Activated naive CD4-positive, alpha-beta T cell treated with anti-CD3 and anti-CD28 coated beads, Interleukin-2, amount 10 ng/mL, durations not matched to agents 7 days and 5 days (primary cell): Measurements from ENCODE around the gene XRCC4.
"Not testable (repeated sequence)": the region's sequence is repeated elsewhere in the genome, so short reads cannot be mapped to it uniquely, and the experiment has no call there.

ENCODE experiments used
- CTCF ChIA-PET: fragments of 350-600 bp; sonication (Branson Sonifier 250); formaldehyde crosslinking; loops from one replicate; lab custom pipeline; 2021; ENCODE audit warnings: antibody characterized with exemption; lab: Charles Lee
- DNase-seq: peaks from one replicate; pipeline ENCODE4 v3.0.0-alpha.2; 2020
- H3K27ac Mint-ChIP-seq: one replicate; pipeline ENCODE4 v1.8.0; 2021; ENCODE audit warnings: mild to moderate bottlenecking, moderate library complexity, mixed read lengths
- H3K27me3 Mint-ChIP-seq: one replicate; pipeline ENCODE4 v1.8.0; 2021; ENCODE audit warnings: mild to moderate bottlenecking, mixed read lengths
- H3K36me3 Mint-ChIP-seq: one replicate; pipeline ENCODE4 v1.8.0; 2021; ENCODE audit warnings: mixed read lengths
- H3K4me1 Mint-ChIP-seq: one replicate; pipeline ENCODE4 v1.8.0; 2021; ENCODE audit warnings: mixed read lengths
- H3K4me3 Mint-ChIP-seq: one replicate; pipeline ENCODE4 v1.8.0; 2021; ENCODE audit warnings: mild to moderate bottlenecking, moderate library complexity, mixed read lengths
- H3K9me3 Mint-ChIP-seq: one replicate; pipeline ENCODE4 v1.8.0; 2021; ENCODE audit warnings: mixed read lengths

Gene XRCC4

DNA sequence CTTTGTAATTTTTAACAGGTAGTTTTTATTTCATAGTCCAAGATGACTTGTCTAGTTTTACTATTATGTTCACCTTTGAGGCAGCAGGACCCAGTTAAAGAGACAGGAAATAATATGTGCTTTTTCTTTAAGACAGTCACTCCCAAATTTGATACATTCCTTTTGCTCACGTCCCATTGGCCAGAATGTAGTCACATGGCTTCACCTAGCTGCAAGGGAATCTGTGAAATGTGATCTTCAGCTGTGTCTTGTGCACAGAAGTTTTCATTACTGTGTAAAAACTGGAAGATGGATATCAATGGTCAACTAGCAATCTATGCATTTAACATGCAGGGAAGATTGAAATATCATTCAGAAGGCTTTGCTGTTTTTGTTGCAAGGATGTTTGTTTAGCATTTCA is 41.1 kb downstream of the XRCC4 start:
- H3K4me3 Mint-ChIP-seq: no peak overlapping the region
- no peak for DNase-seq
- H3K36me3 Mint-ChIP-seq: peaks cover 6% of the 10 kb centered on the region
- CTCF ChIA-PET: no interaction called here
- H3K27me3 Mint-ChIP-seq: no peaks in the 10 kb centered on the region
- H3K4me1 Mint-ChIP-seq: no peaks in the 10 kb centered on the region
- H3K9me3 Mint-ChIP-seq: peaks cover 7% of the 10 kb centered on the region
- no peak overlapping the region for H3K27ac Mint-ChIP-seq

DNA sequence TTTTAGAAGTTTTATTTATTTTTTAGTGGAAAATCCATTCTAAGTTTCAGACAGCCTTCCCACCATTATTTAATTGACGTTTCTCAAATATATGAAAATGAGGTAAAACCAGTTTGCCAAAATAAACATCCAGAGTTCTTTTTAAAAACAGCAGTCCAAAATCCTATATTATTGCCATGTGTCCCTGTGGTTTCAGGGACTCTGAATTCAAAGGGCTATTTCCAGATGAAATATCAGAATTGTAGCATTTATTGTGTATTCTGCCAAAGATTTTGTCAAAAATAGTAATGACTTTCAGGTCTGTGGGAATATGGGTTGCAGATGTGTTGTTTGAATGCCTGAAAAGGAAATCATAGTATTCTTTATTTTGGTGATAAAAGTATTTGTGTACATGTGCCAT is 41.6 kb downstream of the XRCC4 start:
- Mint-ChIP-seq H3K27ac (no peak overlapping the region), H3K4me1 (no peaks in the 10 kb centered on the region), H3K9me3 (peaks cover 7% of the 10 kb centered on the region), H3K4me3 (no peak overlapping the region), H3K36me3 (peaks cover 6% of the 10 kb centered on the region), H3K27me3 (no peaks in the 10 kb centered on the region)
- CTCF ChIA-PET: no interaction called here
- no peak for DNase-seq

DNA sequence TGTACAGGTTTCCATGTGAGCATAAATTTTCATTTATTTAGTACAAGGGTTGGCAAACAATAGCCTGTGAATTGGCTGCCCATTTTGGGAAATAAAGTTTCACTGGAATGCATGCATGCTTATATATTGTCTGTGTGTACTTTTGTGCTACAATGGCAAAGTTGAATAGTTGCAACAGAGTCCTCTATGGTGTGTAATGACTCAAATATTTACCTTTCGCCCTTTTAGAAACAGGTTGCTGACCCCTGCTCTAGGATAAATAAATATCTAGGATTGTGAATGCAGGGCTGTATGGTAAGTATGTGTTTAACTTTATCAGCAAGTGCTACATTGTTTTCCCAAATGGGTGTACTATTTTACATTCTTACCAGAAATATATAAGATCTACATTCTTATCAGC is 47.2 kb downstream of the XRCC4 start:
- H3K4me3 Mint-ChIP-seq: no peak overlapping the region
- H3K36me3 Mint-ChIP-seq: peaks cover 4% of the 10 kb centered on the region
- no peak overlapping the region for H3K27ac Mint-ChIP-seq
- CTCF ChIA-PET: no interaction called here
- no peak for DNase-seq
- H3K27me3 Mint-ChIP-seq: no peaks in the 10 kb centered on the region
- peaks cover 10% of the 10 kb centered on the region for H3K9me3 Mint-ChIP-seq
- H3K4me1 Mint-ChIP-seq: no peaks in the 10 kb centered on the region

DNA sequence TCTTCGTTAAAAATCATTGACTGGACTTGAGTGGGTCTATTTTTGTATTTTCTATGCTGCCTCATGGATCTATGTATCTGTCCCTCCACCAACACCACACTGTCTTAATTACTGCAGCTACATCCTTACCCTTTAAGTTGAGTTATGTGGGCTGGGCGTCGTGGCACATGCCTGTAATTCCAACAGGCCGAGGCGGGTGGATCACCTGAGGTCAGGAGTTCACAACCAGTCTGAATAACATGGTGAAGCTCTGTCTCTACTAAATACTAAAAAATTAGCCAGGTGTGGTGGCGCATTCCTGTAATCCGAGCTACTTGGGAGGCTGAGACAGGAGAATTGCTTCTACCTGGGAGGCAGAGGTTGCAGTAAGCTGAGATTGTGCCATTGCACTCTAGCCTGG is 48.2 kb downstream of the XRCC4 start:
- DNase-seq: no peak
- Mint-ChIP-seq H3K27ac (no peak overlapping the region), H3K36me3 (peaks cover 4% of the 10 kb centered on the region), H3K9me3 (peaks cover 13% of the 10 kb centered on the region), H3K4me1 (no peaks in the 10 kb centered on the region), H3K4me3 (no peak overlapping the region), H3K27me3 (no peaks in the 10 kb centered on the region)
- CTCF ChIA-PET: no interaction called here

DNA sequence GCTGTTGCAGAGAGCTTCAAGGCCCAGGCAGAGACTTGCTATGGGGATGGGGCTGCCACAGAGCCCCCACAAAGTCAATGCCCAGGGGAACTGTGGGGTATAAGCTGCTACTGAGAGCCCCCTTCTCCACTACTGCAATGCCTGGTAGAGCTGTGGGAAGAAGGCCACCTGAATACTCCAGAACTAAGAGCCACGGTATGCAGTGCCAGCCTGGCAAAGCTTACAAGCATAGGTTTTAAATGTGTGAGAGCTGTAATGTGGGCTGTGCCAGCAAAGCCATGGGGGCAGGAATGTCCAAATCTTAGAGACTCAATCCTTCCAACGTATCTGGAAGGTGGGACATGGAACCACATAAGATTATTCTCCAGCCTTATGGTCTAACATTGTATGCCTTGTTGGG is 49.2 kb downstream of the XRCC4 start:
- CTCF ChIA-PET: no interaction called here
- Mint-ChIP-seq H3K36me3 (peaks cover 8% of the 10 kb centered on the region), H3K9me3 (peaks cover 19% of the 10 kb centered on the region)

DNA sequence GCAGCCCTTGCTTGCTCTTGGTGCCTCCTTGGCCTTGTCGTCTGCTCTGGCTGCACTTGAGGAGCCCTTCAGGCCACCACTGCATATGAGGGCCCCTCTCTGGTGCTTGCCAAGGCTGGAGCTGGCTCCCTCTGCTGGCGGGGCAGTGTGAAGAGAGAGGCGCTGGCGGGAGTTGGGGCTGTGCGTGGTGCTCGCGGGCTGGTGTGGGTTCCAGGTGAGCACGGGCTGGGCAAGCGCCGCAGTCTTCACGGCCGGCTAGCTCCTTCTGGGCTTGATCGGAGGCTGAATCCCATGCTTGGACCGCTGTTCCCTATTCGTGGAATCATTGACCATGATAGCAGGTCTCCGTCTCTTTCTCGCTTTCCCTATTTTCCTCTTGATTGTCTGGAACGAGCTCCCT is 56.5 kb downstream of the XRCC4 start:
- Mint-ChIP-seq H3K36me3 (peaks cover 19% of the 10 kb centered on the region), H3K4me1 (no peaks in the 10 kb centered on the region), H3K27ac (no peak overlapping the region), H3K27me3 (no peaks in the 10 kb centered on the region), H3K4me3 (no peak overlapping the region), H3K9me3 (peaks cover 19% of the 10 kb centered on the region)
- no peak for DNase-seq
- CTCF ChIA-PET: interaction anchor here (1.5 kb wide), 1 partner anchor 12 kb away, joined by 3 read pairs; no protein-coding TSS in a partner anchor

More for the DNA sequence above, 49.2 kb downstream of the XRCC4 start:
- H3K4me1 Mint-ChIP-seq: no peaks in the 10 kb centered on the region
- no peak overlapping the region for H3K27ac Mint-ChIP-seq
- H3K27me3 Mint-ChIP-seq: no peaks in the 10 kb centered on the region
- no peak overlapping the region for H3K4me3 Mint-ChIP-seq
- no peak for DNase-seq

DNA sequence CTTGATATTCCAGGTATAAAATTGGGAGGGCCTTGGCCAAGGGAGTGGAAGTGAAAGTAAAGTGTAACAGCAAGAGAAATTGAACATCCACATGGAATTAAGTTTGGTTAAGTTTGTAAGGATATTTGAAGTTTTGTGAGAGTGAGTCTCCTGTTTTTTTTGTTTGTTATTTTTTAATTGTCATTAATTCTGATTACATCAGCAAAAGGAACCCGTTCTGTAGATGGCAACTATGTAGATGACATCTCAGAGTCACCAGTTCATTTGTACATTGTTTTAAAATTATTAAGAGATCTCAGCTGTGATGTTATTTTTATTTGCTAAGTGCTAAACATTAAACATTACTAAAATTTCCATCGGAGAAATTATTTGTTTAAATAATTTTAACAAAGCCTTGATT is 65.2 kb downstream of the XRCC4 start:
- no peak overlapping the region for H3K4me3 Mint-ChIP-seq
- no peak overlapping the region for H3K27ac Mint-ChIP-seq
- no peak for DNase-seq
- peaks cover 1% of the 10 kb centered on the region for H3K36me3 Mint-ChIP-seq
- no peaks in the 10 kb centered on the region for H3K4me1 Mint-ChIP-seq
- H3K27me3 Mint-ChIP-seq: no peaks in the 10 kb centered on the region
- H3K9me3 Mint-ChIP-seq: no peaks in the 10 kb centered on the region
- CTCF ChIA-PET: no interaction called here

DNA sequence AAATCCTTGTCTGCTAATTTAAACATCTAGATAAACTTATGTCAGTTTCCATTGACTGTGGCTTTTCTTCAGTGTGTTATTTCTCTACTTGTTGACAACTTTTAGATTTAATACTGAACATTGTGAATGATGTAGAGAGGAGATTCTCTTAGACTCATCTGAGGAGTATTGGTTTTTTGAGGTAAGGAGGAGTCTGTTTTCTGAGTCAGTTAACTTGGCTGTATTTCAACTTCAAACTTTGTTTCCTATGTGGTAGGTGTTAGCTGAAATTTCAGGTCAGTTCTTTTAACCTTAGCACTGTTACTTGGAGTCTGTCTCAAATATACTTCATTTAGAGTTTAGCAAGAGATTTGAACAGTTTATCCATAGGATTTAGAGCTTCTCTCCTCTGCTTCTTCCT is 67.9 kb downstream of the XRCC4 start:
- Mint-ChIP-seq H3K9me3 (no peaks in the 10 kb centered on the region), H3K27me3 (no peaks in the 10 kb centered on the region), H3K4me3 (no peak overlapping the region), H3K4me1 (no peaks in the 10 kb centered on the region), H3K27ac (no peak overlapping the region), H3K36me3 (peaks cover 1% of the 10 kb centered on the region)
- DNase-seq: no peak
- CTCF ChIA-PET: no interaction called here

DNA sequence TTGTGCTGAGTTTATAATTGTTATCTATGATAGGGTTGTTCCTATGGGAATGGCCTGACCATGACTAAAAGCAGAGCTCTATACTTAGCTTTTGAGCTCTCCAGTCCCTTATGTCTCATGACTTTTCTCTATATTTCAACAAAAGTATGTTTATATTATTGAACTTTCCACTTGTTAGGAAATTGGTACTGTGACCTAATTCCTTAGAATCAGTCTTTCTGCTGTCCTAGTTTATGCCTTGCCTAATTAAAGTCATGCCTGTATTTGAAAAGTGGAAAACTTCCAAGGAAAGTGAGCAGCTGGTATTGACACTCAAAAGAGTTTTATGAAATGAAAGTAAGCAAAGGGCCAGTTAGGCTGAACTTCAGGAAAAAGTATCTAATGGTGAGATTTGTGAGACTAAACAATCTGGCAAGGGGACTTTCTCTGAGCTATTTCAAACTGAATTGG is 68.6 kb downstream of the XRCC4 start:
- H3K4me1 Mint-ChIP-seq: no peaks in the 10 kb centered on the region
- H3K9me3 Mint-ChIP-seq: no peaks in the 10 kb centered on the region
- no peak overlapping the region for H3K4me3 Mint-ChIP-seq
- H3K27ac Mint-ChIP-seq: no peak overlapping the region
- no peaks in the 10 kb centered on the region for H3K27me3 Mint-ChIP-seq
- H3K36me3 Mint-ChIP-seq: peaks cover 1% of the 10 kb centered on the region
- CTCF ChIA-PET: interaction anchor here (0.8 kb wide), 1 partner anchor 11 kb away, joined by 3 read pairs; no protein-coding TSS in a partner anchor
- no peak for DNase-seq

DNA sequence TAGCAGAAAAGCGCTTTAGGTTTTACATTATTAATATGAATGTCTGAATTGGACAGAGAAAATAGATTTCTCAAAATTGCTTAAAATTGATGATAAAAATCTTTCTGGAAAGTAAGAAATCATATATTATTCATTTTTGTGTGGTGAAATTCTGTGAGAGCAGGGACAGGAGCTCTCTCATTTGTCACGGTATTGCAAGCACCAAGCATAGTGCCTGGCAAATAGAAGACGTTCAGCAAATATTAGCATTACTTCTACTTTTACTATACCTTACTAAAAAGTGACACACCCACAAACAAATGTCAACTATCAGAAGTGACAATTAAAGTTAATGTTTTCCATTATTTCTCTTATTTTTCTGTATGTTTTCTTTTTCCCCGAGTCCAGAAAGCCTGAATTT is 69.1 kb downstream of the XRCC4 start:
- Mint-ChIP-seq H3K9me3 (no peaks in the 10 kb centered on the region), H3K27ac (no peak overlapping the region), H3K36me3 (peaks cover 1% of the 10 kb centered on the region), H3K4me3 (no peak overlapping the region), H3K27me3 (no peaks in the 10 kb centered on the region), H3K4me1 (no peaks in the 10 kb centered on the region)
- DNase-seq: no peak
- CTCF ChIA-PET: interaction anchor here (0.8 kb wide), 1 partner anchor 12 kb away, joined by 3 read pairs; no protein-coding TSS in a partner anchor

DNA sequence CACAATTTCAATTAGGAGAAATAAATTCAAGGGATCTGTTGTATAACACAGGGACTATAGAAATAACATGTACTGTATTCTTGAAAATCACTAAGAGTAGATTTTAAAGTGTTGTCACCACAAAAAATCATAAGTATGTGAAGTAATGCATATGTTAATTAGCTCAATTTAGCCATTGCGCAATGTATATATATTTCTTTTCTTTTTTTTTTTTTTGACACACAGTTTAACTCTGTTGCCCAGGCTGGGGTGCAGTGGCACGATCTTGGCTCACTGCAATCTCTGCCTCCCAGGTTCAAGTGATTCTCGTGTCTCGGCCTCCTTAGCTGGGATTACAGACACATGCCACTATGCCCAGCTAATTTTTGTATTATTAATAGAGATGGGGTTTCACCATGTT is 70.2 kb downstream of the XRCC4 start:
- no peak overlapping the region for H3K4me3 Mint-ChIP-seq
- CTCF ChIA-PET: no interaction called here
- no peaks in the 10 kb centered on the region for H3K9me3 Mint-ChIP-seq
- H3K27ac Mint-ChIP-seq: no peak overlapping the region
- no peaks in the 10 kb centered on the region for H3K4me1 Mint-ChIP-seq
- H3K36me3 Mint-ChIP-seq: no peaks in the 10 kb centered on the region
- DNase-seq: no peak
- H3K27me3 Mint-ChIP-seq: no peaks in the 10 kb centered on the region

DNA sequence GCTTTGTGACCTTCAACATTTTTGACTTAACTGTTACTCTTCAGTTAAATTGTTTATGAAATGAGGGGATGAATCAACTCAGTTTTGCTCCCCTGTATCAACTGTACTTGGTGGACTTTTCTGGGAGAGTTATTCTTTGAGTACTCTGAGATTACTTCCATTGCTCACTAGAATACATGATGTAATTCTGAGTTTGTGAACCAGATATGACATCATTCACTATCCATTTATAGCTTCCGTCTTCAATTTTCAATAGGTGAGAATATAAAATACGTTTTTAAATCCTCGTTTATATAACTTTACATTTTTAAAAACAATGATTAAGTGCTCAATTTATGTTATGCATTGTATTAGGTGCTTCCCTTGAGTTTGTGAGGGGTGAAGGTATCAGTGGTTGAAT is 71.0 kb downstream of the XRCC4 start:
- Mint-ChIP-seq H3K27me3 (no peaks in the 10 kb centered on the region), H3K4me3 (no peak overlapping the region), H3K27ac (no peak overlapping the region), H3K36me3 (no peaks in the 10 kb centered on the region), H3K9me3 (no peaks in the 10 kb centered on the region), H3K4me1 (no peaks in the 10 kb centered on the region)
- DNase-seq: no peak
- CTCF ChIA-PET: no interaction called here

DNA sequence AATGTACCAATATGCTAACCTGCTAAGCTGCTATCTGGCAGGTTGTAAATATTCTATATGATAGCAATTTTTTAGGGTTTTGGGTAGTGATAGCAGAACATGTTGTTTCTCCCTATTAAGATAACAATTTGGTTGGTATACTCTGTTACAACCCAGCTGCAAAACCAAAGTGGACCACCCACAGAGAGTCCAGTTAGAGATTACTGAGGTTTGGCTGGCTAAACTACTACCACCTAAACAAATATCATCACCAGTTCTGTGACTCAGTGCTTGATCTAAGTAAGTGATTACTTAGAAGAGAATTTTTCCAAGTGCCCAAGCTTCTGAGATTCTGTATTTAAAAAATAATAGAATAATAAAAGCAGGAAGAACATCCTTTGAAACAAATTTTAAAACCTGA is 72.3 kb downstream of the XRCC4 start:
- Mint-ChIP-seq H3K27ac (no peak overlapping the region), H3K4me1 (no peaks in the 10 kb centered on the region), H3K27me3 (no peaks in the 10 kb centered on the region), H3K9me3 (no peaks in the 10 kb centered on the region), H3K36me3 (no peaks in the 10 kb centered on the region), H3K4me3 (no peak overlapping the region)
- CTCF ChIA-PET: no interaction called here
- no peak for DNase-seq

DNA sequence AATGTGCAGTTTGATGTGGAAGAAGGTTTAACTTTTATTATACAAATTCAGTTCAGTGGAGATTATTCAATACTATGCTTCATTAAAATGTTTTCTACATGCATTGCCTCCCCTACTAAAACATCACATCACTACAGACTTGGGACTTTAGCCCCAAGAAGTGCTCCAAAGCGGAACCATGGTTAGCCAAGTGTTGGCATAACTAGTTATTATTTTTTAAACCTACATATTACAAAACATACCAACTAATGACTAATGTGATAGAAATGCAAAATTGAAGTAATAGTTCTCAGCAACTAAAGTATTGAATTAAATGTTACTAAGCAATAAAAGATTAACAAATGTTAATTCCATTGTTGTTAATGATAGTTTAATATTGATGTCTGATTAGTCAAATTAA is 74.5 kb downstream of the XRCC4 start:
- Mint-ChIP-seq H3K27ac (no peak overlapping the region), H3K36me3 (no peaks in the 10 kb centered on the region), H3K27me3 (no peaks in the 10 kb centered on the region), H3K4me1 (no peaks in the 10 kb centered on the region), H3K4me3 (no peak overlapping the region), H3K9me3 (no peaks in the 10 kb centered on the region)
- CTCF ChIA-PET: no interaction called here
- DNase-seq: no peak

DNA sequence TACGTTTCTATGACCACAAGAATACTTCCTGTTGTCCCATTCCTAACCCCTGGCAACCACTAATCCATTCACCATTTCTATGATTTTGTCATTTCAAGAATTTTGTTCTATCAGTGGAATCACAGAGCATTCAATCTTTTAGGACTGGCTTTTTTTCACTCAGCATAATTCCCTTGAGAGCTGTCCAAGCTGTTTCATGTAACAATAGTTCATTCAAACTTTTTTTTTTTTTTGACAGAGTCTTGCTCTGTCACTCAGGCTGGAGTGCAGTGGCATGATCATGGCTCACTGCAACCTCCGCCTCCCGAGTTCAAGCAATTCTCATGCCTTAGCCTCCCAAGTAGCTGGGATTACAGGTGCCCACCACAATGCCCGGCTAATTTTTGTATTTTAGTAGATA is 75.6 kb downstream of the XRCC4 start:
- CTCF ChIA-PET, H3K27ac Mint-ChIP-seq, H3K27me3 Mint-ChIP-seq, H3K9me3 Mint-ChIP-seq, H3K4me1 Mint-ChIP-seq, H3K4me3 Mint-ChIP-seq, DNase-seq, H3K36me3 Mint-ChIP-seq: not testable (repeated sequence)

DNA sequence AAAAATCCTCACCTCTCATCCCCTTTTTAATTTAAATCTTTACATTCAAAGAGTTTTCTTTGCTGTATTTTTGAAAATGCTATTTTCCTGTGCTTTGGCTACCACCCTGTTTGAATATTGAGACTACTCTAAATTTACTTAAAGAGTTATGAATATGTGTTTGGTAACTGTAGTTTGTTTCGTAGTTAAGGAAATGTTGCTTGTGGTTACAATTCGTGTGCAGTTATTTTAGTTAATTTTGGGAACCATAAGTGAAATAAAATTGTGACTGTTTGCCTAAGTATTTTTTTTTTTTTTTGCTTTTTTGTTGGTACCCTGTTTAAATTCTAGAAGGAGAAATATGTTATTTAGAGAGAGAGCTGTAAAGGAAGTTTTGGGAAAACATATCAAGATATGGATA is 78.7 kb downstream of the XRCC4 start:
- Mint-ChIP-seq H3K27ac (no peak overlapping the region), H3K9me3 (no peaks in the 10 kb centered on the region), H3K36me3 (no peaks in the 10 kb centered on the region), H3K27me3 (no peaks in the 10 kb centered on the region), H3K4me1 (no peaks in the 10 kb centered on the region), H3K4me3 (no peak overlapping the region)
- CTCF ChIA-PET: no interaction called here
- no peak for DNase-seq
